ENCODE measurements around the gene ZNF831.

ZNF831 gene

DNA sequence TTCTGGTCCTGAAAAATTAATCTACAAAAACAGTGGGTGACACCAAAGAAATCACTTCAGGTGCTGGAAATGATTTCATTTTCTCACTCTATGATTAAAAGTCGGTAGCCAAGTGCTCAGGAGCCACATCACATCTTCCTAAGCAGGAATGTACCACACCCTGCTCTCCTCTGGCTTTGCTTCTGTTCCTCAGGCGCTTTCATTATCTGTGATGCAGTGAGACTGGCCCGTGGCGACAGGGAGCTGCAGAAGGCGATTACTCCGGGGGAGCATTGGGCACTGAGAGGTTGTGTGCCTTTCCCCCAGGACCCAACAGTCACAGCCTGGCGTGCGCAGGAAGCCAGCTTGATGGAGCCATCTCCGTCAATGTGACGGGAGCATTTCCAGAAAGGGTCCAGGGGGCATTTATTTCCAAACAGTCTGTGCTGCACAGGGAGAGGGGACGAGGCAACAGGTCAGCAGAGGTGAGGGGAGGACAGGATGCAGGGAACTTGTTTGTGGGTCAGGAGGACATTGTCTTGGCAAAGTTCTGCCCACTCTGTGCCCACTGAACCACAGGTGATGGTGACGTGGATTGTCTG is 5.6 kb upstream of the ZNF831 start:
- no peak for DNase-seq

DNA sequence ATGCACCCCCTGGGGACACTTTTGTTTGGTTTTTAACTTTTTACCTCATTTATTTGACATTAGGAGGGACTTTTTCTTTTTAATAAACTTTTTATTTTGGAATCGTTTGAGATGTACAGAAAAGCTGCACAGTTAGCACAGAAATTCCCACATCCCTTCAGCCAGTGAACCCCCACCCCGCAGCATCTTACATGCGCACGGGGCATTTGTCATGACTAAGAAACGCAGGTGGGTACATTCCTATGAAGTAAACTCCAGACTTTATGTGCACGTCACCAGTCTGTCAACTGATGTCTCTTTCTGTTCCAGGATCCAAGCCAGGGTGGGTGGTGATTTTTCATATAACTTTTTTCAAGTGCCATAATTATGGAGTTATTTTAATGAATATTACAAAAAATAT is 4.9 kb upstream of the ZNF831 start:
- no peak for DNase-seq

DNA sequence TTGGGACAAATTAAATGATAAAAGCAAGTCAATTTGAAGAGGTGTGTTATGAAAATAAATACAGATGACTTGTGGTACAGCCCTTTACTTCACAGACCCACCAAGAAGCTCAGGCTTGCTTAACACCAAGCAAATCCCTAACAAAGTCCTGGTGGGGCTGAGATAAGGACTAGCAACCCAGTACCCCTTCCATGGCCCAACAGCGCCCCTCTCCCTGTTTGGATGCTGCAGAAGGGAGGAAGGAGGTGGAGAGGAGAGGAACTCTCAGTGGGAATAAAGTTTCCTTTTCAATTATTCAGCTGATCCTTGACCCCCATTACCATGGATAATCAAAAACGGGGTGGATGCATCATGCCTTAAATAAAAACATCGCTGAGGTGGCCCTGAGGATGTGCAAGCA is 4.5 kb upstream of the ZNF831 start:
- DNase-seq = no peak

- no peak for DNase-seq
Measured at GRCh38 chr20:59159493-59160376, 3.9 kb upstream of the ZNF831 start.

GRCh38 chr20:59160389-59161115 is 3.1 kb upstream of the ZNF831 start:
- no peak for DNase-seq

- no peak for DNase-seq
Measured at GRCh38 chr20:59161721-59162120, 1.9 kb upstream of the ZNF831 start.

DNA sequence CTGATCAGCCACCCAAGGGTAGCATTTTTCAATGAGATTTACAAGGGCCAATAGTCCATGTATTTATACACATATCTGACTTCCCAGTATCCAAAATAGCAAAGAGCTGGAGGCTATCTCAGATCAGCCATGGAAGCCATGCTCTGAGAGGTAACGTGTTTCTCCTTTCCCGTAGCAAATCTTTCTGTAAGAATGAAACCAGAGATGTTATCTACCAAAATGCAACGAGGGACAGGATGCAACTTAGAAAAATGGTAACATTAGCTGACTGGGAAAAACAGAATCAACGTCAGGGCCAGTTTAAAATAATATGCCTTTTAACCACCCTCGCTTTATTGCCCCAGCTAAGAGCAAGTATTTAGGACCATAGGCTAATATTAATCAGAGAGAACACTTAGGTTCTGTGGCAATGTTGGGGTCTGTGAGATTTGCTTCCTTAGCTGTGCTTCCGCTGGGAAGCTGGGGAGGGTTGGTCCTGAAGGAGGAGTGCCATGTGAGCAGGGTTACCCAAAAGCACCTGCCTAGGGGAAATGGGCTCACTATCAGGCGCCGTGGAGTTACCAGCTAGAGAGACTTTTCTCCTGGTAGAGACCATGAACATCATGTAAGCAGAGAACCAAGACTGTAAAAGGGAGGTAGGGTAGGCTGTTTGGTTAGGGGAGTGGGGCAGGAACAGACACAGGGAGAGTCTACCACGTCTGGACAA is 1.2 kb downstream of the ZNF831 start:
- no peak for DNase-seq

DNA sequence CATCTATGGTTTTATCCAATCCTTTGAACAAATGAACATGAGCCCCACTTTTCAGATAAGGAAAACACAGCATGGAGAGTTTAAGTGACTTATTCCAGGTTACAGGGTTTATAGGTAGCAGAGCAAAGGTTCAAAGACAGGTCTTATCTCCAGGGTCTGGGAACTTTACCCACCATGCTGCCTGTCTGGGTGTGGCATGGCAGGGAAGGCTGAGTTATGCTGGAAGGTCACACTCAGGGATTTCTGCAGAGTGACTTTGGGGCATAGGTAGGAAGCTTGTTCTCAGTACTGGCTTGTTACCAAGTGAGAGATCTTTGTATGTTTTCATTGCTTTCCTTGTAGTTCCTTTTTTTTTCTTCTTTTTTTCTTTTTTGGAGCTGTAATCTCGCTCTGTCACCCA is 1.8 kb downstream of the ZNF831 start:
- no peak for DNase-seq

- DNase-seq = no peak
Measured at GRCh38 chr20:59165891-59166709, 2.5 kb downstream of the ZNF831 start.

GRCh38 chr20:59170406-59171349 is 7.1 kb downstream of the ZNF831 start:
- DNase-seq = no peak

- no peak for DNase-seq
Measured at GRCh38 chr20:59171986-59172385, 8.4 kb downstream of the ZNF831 start.

GRCh38 chr20:59173938-59174491 is 10.4 kb downstream of the ZNF831 start:
- no peak for DNase-seq

- DNase-seq = no peak
Measured at GRCh38 chr20:59175002-59175401, 11.4 kb downstream of the ZNF831 start.

- no peak for DNase-seq
Measured at GRCh38 chr20:59175861-59176260, 12.2 kb downstream of the ZNF831 start.

DNA sequence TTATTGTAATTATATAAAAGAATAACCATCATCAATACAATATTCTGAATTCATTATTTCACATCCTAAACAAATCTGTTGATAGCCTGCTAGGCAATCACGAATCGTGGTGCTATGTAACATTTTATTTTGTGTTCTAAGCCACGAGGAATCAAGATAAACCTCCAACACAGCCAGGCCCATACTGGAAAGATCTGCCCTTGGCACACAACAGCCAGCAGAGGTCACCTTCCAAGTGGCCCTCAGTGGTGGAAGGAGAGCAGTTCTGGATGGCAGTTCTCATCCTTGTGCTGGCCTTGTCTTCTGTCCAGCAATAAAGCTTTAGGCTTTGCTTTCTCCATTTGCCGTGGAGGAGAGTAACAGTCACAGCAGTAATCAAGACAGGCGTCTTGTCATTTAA is 13.2 kb downstream of the ZNF831 start:
- DNase-seq = no peak

- no peak for DNase-seq
Measured at GRCh38 chr20:59177266-59178250, 13.9 kb downstream of the ZNF831 start.

GRCh38 chr20:59178983-59179595 is 15.5 kb downstream of the ZNF831 start:
- no peak for DNase-seq

DNA sequence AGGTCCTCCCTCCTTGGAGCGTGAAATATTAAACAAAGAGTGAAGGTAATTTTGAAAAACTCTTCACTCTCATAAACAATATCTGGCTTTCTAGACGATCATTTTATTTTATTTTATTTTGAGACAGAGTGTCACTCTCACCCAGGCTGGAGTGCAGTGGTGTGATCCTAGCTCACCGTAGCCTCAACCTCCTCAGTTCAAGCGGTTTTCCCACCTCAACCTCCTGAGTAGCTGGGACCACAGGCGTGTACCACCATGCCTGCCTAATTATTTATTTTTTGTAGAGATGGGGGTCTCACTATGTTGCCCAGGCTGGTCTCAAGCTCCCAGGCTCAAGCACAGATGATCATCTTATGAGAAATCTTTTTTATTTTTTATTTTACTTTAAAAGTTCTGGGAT is 16.4 kb downstream of the ZNF831 start:
- no peak for DNase-seq

- no peak for DNase-seq
Measured at GRCh38 chr20:59181936-59182335, 18.3 kb downstream of the ZNF831 start.
